Neural crest cell (in vitro differentiated cells): ENCODE results near the gene HSD17B2. TPM values are rescaled to one million over a fixed set of nuclear protein-coding genes. Genes with fewer than 3 reads are reported as not detected.

Experiments
- DNase-seq: peaks from one replicate; pipeline ENCODE4 v3.0.0; 2021; ENCODE audit warnings: low read depth, mixed read lengths, low spot score
- H3K27ac Mint-ChIP-seq: one replicate; pipeline ENCODE4 v1.8.0; 2021; ENCODE audit warnings: mild to moderate bottlenecking, mixed read lengths; ENCODE audit not compliant: unreplicated experiment
- H3K27me3 Mint-ChIP-seq: 2 replicates; pipeline ENCODE4 v1.8.0; 2021; ENCODE audit warnings: low read depth, mild to moderate bottlenecking, mixed read lengths
- H3K36me3 Mint-ChIP-seq: 2 replicates; pipeline ENCODE4 v1.8.0; 2021; ENCODE audit warnings: low read depth, mild to moderate bottlenecking, mixed read lengths
- H3K4me1 Mint-ChIP-seq: 2 replicates; pipeline ENCODE4 v1.8.0; 2021; ENCODE audit warnings: mixed read lengths
- H3K4me3 Mint-ChIP-seq: one replicate; pipeline ENCODE4 v1.8.0; 2021; ENCODE audit warnings: mild to moderate bottlenecking, mixed read lengths
- H3K9me3 Mint-ChIP-seq: 2 replicates; pipeline ENCODE4 v1.8.0; 2021; ENCODE audit warnings: mixed read lengths
- total RNA-seq: library from RNA; stranded (reverse); gene quantifications from 2 replicates; pipeline ENCODE4 v1.2.1, GENCODE V29; 2021
- TF ChIP-seq, protein P1 (sequence below): fragments of 200-600 bp; sonication (generic); conservative IDR thresholded peaks from 2 replicates; pipeline ENCODE4 v1.5.0; 2021; ENCODE audit warnings: antibody characterized with exemption, mild to moderate bottlenecking

The HSD17B2 gene
- total RNA-seq, 1 donor from 2014 or later, result not detected

DNA sequence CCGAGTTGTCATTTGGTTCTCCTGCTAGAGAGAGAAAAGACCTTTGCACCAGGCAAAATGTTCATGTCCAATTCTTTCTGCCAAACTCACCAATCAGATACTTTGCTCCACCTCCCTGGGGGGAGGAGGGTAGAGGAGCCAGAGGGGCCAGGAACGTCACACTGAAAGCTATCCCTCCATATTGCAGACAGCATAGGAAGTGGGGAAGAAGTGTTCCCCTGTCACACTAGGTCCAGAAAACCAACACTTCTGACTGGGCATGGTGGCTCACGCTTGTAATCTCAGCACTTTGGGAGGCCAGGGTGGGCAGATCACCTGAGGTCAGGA lies 9.5 kb downstream of the HSD17B2 start:
- Mint-ChIP-seq H3K27ac (no peak overlapping the region), H3K4me1 (peaks cover 17% of the 10 kb centered on the region), H3K9me3 (no peaks in the 10 kb centered on the region), H3K4me3 (no peak overlapping the region), H3K36me3 (no peaks in the 10 kb centered on the region), H3K27me3 (no peaks in the 10 kb centered on the region)
- DNase-seq, result no peak
- TF ChIP-seq, protein P1, sequence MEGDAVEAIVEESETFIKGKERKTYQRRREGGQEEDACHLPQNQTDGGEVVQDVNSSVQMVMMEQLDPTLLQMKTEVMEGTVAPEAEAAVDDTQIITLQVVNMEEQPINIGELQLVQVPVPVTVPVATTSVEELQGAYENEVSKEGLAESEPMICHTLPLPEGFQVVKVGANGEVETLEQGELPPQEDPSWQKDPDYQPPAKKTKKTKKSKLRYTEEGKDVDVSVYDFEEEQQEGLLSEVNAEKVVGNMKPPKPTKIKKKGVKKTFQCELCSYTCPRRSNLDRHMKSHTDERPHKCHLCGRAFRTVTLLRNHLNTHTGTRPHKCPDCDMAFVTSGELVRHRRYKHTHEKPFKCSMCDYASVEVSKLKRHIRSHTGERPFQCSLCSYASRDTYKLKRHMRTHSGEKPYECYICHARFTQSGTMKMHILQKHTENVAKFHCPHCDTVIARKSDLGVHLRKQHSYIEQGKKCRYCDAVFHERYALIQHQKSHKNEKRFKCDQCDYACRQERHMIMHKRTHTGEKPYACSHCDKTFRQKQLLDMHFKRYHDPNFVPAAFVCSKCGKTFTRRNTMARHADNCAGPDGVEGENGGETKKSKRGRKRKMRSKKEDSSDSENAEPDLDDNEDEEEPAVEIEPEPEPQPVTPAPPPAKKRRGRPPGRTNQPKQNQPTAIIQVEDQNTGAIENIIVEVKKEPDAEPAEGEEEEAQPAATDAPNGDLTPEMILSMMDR, result no peak

DNA sequence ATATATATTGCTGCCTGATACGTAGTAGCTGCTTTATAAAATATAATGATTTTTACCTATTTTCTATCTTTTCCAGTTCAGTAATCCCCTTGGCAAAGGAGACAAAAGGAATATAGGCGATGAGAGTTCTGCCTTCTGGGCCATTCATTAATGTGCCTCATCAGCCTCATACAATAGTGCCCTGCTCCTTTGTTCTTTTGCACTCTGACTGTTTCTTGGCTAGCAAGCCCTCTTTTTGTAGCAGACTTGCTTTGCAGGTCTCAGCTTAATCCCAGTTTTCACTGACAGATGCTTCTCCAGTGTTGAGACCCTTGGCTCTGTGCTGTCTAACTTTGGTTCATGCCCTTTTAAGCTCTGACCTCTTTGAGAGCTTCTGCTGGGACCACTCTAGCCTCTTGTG lies 10.4 kb downstream of the HSD17B2 start:
- Mint-ChIP-seq H3K4me3 (no peak overlapping the region), H3K36me3 (no peaks in the 10 kb centered on the region), H3K27me3 (no peaks in the 10 kb centered on the region), H3K27ac (no peak overlapping the region), H3K4me1 (peaks cover 17% of the 10 kb centered on the region), H3K9me3 (no peaks in the 10 kb centered on the region)
- TF ChIP-seq, protein P1, result no peak
- no peak for DNase-seq

DNA sequence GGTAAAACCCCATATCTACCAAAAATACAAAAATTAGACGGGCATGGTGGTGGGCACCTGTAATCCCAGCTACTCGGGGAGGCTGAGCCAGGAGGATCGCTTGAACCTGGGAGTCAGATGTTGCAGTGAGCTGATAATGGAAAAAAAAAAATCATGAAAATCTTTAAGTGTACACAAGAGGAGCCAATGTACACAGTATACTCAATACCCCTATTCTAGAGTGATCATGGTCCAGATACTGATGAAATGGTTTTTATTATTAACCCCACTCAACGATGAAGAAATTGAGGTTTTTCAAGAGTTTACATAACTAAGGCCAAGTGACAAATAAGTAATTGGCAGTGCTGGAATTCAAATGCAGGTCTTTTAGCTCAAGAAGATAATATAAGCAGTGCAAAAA lies 11.5 kb downstream of the HSD17B2 start:
- TF ChIP-seq, protein P1, result no peak
- Mint-ChIP-seq H3K9me3 (no peaks in the 10 kb centered on the region), H3K27me3 (no peaks in the 10 kb centered on the region), H3K36me3 (no peaks in the 10 kb centered on the region), H3K4me1 (peaks cover 17% of the 10 kb centered on the region), H3K4me3 (no peak overlapping the region), H3K27ac (no peak overlapping the region)
- no peak for DNase-seq

DNA sequence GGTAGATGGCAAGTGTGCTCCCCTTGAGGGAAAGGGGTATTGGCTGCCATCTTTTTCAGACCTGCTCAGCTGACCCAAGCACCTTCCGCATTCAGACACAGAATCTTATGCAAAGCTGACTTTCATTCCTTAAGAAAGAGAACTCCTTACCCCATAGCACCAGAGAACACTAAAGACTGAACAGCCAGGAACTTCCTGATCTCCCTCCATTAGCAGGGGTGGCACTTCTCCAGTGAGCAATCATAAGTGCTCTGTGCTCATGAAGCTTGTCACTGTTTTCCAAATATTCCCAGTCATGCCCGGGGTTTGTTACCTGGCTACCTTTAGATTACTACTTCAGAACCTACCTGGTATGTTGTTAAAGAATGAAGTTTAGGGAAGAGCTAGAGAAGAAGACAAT lies 11.9 kb downstream of the HSD17B2 start:
- TF ChIP-seq, protein P1, result no peak
- DNase-seq, result no peak
- H3K9me3 Mint-ChIP-seq, result no peaks in the 10 kb centered on the region
- H3K27ac Mint-ChIP-seq, result no peak overlapping the region
- no peak overlapping the region for H3K4me3 Mint-ChIP-seq
- no peaks in the 10 kb centered on the region for H3K36me3 Mint-ChIP-seq
- no peaks in the 10 kb centered on the region for H3K27me3 Mint-ChIP-seq
- peaks cover 17% of the 10 kb centered on the region for H3K4me1 Mint-ChIP-seq

DNA sequence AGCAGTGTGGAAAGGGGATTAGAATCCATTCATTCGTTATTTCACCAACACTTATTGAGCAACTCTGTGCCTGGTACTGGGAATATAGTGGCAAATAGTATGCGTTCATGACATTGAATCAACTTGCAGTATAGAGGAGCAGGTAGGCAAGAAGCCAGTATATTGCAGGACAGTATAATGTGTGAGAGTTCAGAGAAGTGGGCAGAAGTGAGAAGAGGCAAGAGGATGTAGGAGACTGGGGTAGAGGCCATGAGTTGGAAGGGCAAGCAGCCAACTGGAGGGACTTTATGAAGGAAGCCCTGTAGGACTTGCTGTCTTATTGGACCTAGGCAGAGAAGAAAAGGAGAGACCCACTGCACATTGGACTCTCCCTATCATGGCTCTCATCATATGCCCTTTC lies 12.3 kb downstream of the HSD17B2 start:
- no peaks in the 10 kb centered on the region for H3K27me3 Mint-ChIP-seq
- H3K9me3 Mint-ChIP-seq, result no peaks in the 10 kb centered on the region
- H3K4me1 Mint-ChIP-seq, result peaks cover 17% of the 10 kb centered on the region
- no peak overlapping the region for H3K27ac Mint-ChIP-seq
- TF ChIP-seq, protein P1, result no peak
- no peak overlapping the region for H3K4me3 Mint-ChIP-seq
- DNase-seq, result no peak
- no peaks in the 10 kb centered on the region for H3K36me3 Mint-ChIP-seq

DNA sequence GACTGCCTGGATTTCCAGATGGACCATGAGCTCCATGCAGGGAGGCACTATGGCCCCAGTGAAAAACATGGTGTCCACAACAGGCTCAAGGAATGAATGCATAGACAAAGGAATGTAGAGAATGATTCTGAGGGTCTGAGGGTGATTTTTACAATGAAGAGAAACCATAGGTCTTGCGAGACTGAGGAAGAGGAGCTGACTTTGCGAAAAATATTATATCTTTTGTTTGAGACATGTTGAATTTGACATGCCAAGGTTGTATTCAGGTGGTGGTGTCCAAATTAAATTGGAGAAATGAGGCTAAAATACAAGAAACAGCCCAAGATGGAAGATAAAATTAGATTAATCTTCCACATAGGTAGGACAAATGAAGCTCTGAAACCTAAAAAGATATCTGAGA lies 12.7 kb downstream of the HSD17B2 start:
- Mint-ChIP-seq H3K4me1 (peaks cover 17% of the 10 kb centered on the region), H3K36me3 (no peaks in the 10 kb centered on the region), H3K27me3 (no peaks in the 10 kb centered on the region), H3K9me3 (no peaks in the 10 kb centered on the region), H3K4me3 (no peak overlapping the region), H3K27ac (no peak overlapping the region)
- DNase-seq, result no peak
- TF ChIP-seq, protein P1, result no peak
